HG02973 (cell line): ENCODE measurements around the gene SPEF1.

Experiments used
- ATAC-seq: cut with Tn5 transposase; IDR thresholded peaks from one replicate; pipeline ENCODE4 v1.9.1; 2021; ENCODE audit warnings: moderate library complexity; ENCODE audit not compliant: unreplicated experiment

Gene SPEF1

GRCh38 chr20:3732327-3733118 lies 48.7 kb downstream of the SPEF1 start, which contains the start of gene HSPA12B:
Gene HSPA12B, plus strand, starts transcription at chr20:3732685. Its CDS starts 5,990 bp downstream, at chr20:3738675.
- no peak for ATAC-seq

- no peak for ATAC-seq
Measured at GRCh38 chr20:3731944-3732326, 49.3 kb downstream of the SPEF1 start.

GRCh38 chr20:3730803-3731672 lies 50.2 kb downstream of the SPEF1 start:
- ATAC-seq: no peak

- ATAC-seq: no peak
Measured at GRCh38 chr20:3729811-3730540, 51.3 kb downstream of the SPEF1 start.

GRCh38 chr20:3729378-3729777 lies 51.9 kb downstream of the SPEF1 start:
- no peak for ATAC-seq

- no peak for ATAC-seq
Measured at GRCh38 chr20:3728876-3729275, 52.4 kb downstream of the SPEF1 start.

GRCh38 chr20:3728354-3728753 lies 52.9 kb downstream of the SPEF1 start:
- no peak for ATAC-seq
